ENCODE data around the gene COL15A1.

The COL15A1 gene

GRCh38 chr9:99057665-99058625, 114.2 kb downstream of the COL15A1 start:
- peak overlapping the region; percentile 10 to 65 for H3K27ac ChIP-seq
- DNase-seq (ENCODE audit: low spot score): no peak
- TF ChIP-seq CTCF (IDR thresholded peaks at IDR 0.05): no peak

GRCh38 chr9:99058964-99059921, 115.5 kb downstream of the COL15A1 start:
- TF ChIP-seq CTCF (IDR thresholded peaks at IDR 0.05): no peak
- H3K27ac ChIP-seq: peak overlapping the region; percentile 10 to 61
- DNase-seq (ENCODE audit: low spot score): no peak
- no peak overlapping the region for H3K4me3 ChIP-seq

More at GRCh38 chr9:99057665-99058625, 114.2 kb downstream of the COL15A1 start:
- H3K4me3 ChIP-seq: no peak overlapping the region

GRCh38 chr9:99060621-99061020, 116.9 kb downstream of the COL15A1 start:
- DNase-seq (ENCODE audit: low spot score): no peak
- no peak overlapping the region for H3K4me3 ChIP-seq
- TF ChIP-seq CTCF (IDR thresholded peaks at IDR 0.05): no peak
- no peak overlapping the region for H3K27ac ChIP-seq

DNA sequence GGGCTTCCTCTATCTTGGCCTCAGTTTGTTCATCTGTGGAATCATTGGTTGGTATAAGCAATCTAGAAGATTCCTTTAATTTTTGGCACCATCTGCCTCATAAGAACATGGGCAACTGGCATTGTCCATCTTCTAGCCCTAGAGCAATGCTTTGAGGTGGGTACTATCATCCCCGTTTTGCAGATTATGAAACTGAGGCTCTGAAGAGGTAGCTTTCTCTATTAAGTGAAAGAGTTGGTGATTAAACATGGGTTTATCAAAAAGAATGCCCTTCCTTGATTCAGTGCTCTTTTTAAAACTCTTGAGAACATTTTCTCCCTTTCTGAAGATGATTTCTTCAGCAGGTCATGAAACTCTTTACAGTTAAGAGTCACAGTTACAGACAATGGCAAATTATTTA, 118.8 kb downstream of the COL15A1 start:
- H3K27ac ChIP-seq: no peak overlapping the region

DNA sequence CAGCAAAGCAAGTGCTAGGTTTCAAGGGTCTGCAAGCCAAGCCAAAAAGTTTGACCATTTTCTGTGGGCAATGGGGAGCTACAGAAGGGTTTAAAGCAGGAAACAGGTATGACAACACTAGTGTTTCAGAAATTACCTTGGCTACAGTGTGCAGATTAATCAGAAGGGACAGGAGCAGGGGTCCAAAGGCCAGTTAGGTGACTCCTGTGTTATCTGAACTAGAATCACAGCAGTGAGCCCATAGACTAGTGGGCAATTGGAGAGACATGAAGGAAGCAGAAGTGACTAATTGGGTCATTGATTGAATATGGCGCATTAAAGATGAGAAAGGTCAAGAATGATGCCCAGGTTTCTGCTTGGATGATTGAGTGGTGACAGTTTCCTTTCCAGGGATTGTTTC, 119.8 kb downstream of the COL15A1 start:
- DNase-seq (ENCODE audit: low spot score): no peak
- TF ChIP-seq CTCF (IDR thresholded peaks at IDR 0.05): no peak
- no peak overlapping the region for H3K27ac ChIP-seq
- H3K4me3 ChIP-seq: no peak overlapping the region

More for the DNA sequence above, 118.8 kb downstream of the COL15A1 start:
- DNase-seq (ENCODE audit: low spot score): no peak
- H3K4me3 ChIP-seq: no peak overlapping the region
- TF ChIP-seq CTCF (IDR thresholded peaks at IDR 0.05): no peak

- no peak for DNase-seq (ENCODE audit: low spot score)
- no peak overlapping the region for H3K4me3 ChIP-seq
- H3K27ac ChIP-seq: no peak overlapping the region
- no peak for TF ChIP-seq CTCF (IDR thresholded peaks at IDR 0.05)
These were observed 122.9 kb downstream of the COL15A1 start for GRCh38 chr9:99066571-99066970.
